ENCODE results near the gene CTIF.

- TF ChIP-seq POLR2A (IDR thresholded peaks at IDR 0.05; ENCODE audit: low read depth, low read length) (no peak), SPI1 (IDR thresholded peaks at IDR 0.05; ENCODE audit: low read depth, low read length) (no peak), TAF1 (IDR thresholded peaks at IDR 0.05; ENCODE audit: low read depth, low read length) (no peak), POLR2AphosphoS5 (IDR thresholded peaks at IDR 0.05; ENCODE audit: low read depth, low read length) (no peak), POU2F2 (IDR thresholded peaks at IDR 0.05; ENCODE audit: low read depth, low read length) (no peak)
These were observed 61.7 kb downstream of the CTIF start for GRCh38 chr18:48600456-48601090.

Measured in GM12891 (cell line).